HUES48 (cell line): ENCODE measurements around the gene NFE2L2.
"Not testable (repeated sequence)": the region's sequence is repeated elsewhere in the genome, so short reads cannot be mapped to it uniquely, and the experiment has no call there.

Experiments used
- H3K27ac ChIP-seq: one replicate; pipeline ENCODE4 v1.7.0; 2013; ENCODE audit warnings: low read depth, low read length, inconsistent platforms
- H3K27me3 ChIP-seq: 2 replicates; pipeline ENCODE4 v1.6.1; 2013; ENCODE audit warnings: mild to moderate bottlenecking, low read length; ENCODE audit not compliant: control insufficient read depth, insufficient read depth
- H3K36me3 ChIP-seq: 2 replicates; pipeline ENCODE4 v1.6.1; 2013; ENCODE audit warnings: low read length; ENCODE audit not compliant: control insufficient read depth, insufficient read depth
- H3K4me1 ChIP-seq: 2 replicates; pipeline ENCODE4 v1.6.1; 2013; ENCODE audit warnings: mild to moderate bottlenecking, low read length; ENCODE audit not compliant: control insufficient read depth, insufficient read depth
- H3K4me3 ChIP-seq: 2 replicates; pipeline ENCODE4 v1.5.1; 2013; ENCODE audit warnings: mild to moderate bottlenecking, low read depth, low read length
- H3K9ac ChIP-seq: 2 replicates; pipeline ENCODE4 v1.6.1; 2013; ENCODE audit warnings: mild to moderate bottlenecking, low read depth, low read length, moderate library complexity
- H3K9me3 ChIP-seq: 2 replicates; pipeline ENCODE4 v1.6.1; 2013; ENCODE audit warnings: low read length; ENCODE audit not compliant: control insufficient read depth, insufficient read depth

NFE2L2 gene

DNA sequence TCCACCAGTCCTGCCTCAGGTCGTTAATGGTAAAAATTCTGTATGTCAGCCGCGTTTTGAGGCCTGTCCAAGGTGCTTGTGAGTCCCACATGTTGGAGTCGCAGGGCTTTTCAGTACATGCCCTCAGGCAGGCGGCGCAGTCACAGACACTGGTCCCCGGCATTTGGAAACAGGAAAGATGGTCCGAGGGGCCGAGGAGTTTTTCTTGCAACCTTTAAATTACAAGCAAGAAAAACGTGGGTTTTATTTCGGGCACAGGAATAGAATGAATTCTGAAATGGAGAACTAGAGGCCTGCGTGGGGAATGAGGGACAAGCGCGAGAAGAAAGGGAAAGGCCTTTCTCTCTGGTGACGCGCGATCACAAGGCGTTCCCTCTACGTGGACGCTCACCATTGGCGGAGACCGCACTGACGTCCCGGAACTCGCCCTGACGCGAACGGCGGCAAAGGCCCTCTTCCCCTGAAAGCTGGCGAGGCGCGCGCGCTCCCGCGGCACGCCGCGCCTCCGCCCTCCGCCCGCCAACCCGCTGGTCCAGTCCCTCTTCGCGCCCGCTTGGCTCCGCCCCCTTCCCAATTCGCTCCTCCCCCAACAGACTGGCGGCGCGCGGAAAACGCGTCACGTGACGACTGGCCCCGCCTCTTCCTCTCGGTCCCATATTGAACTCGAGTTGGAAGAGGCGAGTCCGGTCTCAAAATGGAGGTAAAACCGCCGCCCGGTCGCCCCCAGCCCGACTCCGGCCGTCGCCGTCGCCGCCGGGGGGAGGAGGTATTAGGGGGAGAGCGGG, 52.2 kb downstream of the NFE2L2 start, which contains the start of gene HNRNPA3:
TSS of gene HNRNPA3 (plus strand) at position 689 of the 785 bp plus-strand sequence. CDS start at position 695, 6 bp downstream.
- Histone ChIP-seq H3K27ac (peak within 1 kb of the TSS; percentile 99), H3K9ac (peak within 1 kb of the TSS; percentile 95)

DNA sequence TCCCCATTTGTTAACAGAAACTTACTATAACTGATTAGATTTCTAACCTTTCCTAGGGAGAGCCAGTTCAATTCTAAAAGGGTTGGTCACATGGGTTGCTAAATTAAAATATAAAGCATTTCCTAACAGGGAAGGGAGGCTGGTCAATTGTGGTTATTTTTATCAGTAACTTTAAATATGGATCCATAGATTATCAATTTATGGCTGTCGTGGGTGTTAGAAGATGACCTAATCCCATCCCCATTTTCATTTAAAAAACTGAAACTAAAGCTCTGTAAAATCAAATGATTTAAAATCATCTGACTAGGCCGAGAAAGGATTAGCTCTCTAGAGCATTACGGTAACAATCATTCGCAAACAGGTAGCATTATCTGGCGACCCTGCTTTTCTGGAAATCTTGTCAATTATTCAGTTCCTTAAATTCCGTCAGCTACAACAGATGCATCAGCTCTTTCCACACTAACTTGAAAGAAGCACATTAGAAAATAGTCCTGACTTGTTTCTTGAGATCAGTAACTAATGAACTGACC, 52.9 kb downstream of the NFE2L2 start:
- H3K27me3 ChIP-seq = no peaks in the 10 kb centered on the region
- peak overlapping the region; percentile 90 for H3K9ac ChIP-seq
- H3K36me3 ChIP-seq = peaks cover 31% of the 10 kb centered on the region
- H3K9me3 ChIP-seq = no peaks in the 10 kb centered on the region
- H3K4me1 ChIP-seq = peaks cover 18% of the 10 kb centered on the region
- H3K27ac ChIP-seq = peak overlapping the region; percentile 99
- peak overlapping the region; percentile 86 for H3K4me3 ChIP-seq

More for the DNA sequence above, 52.2 kb downstream of the NFE2L2 start, which contains the start of gene HNRNPA3:
- H3K27me3 ChIP-seq = no peaks in the 10 kb centered on the region
- H3K36me3 ChIP-seq = peaks cover 37% of the 10 kb centered on the region
- H3K4me3 ChIP-seq = peak within 1 kb of the TSS; percentile 86
- no peaks in the 10 kb centered on the region for H3K9me3 ChIP-seq
- peaks cover 24% of the 10 kb centered on the region for H3K4me1 ChIP-seq

DNA sequence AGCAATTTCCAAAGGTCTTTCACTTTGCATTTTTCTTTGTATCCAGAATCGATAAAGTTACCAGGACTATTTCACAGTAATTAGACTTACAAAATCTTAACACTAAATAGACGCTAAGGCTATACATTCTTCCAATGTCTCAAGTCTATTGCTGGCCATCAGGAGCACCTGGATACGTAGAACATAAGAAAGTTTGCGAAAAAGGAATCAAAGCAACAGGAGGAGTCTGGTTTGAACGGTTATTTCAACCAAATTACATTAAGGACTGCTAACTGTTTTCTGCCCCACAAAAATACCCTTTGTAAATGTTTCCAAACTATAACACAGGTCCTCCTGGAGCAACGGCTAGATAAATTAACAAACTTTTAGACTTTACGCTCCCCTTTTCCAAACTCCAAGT, 53.4 kb downstream of the NFE2L2 start:
- no peaks in the 10 kb centered on the region for H3K27me3 ChIP-seq
- H3K4me3 ChIP-seq = peak overlapping the region; percentile 86
- H3K4me1 ChIP-seq = peaks cover 19% of the 10 kb centered on the region
- peak overlapping the region; percentile 90 for H3K9ac ChIP-seq
- H3K9me3 ChIP-seq = no peaks in the 10 kb centered on the region
- H3K36me3 ChIP-seq = peaks cover 26% of the 10 kb centered on the region
- peak overlapping the region; percentile 99 for H3K27ac ChIP-seq

DNA sequence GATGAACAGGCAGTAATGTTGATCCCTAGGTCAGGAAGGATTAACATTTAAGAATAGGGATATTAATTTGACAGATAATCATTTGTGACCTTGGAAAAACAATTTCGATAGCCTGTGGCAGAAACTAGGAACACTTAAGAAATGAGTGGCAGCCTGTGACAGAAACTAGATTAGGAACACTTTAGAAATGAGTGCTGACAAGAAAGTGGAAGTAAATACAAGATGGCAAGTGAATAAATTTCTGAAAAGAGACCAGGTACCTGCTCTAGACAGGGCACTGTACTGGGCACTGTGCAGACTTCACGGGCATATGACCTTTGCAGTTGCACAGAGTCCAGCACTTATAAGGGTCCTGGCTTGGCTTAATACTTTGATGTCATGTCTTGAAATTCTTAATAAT, 57.4 kb downstream of the NFE2L2 start:
- H3K27ac ChIP-seq = no peak overlapping the region
- H3K4me1 ChIP-seq = peaks cover 35% of the 10 kb centered on the region
- H3K36me3 ChIP-seq = no peaks in the 10 kb centered on the region
- no peaks in the 10 kb centered on the region for H3K27me3 ChIP-seq
- H3K9ac ChIP-seq = no peak overlapping the region
- H3K9me3 ChIP-seq = no peaks in the 10 kb centered on the region
- H3K4me3 ChIP-seq = no peak overlapping the region

GRCh38 chr2:177204417-177204816, 60.1 kb downstream of the NFE2L2 start:
- peaks cover 24% of the 10 kb centered on the region for H3K4me1 ChIP-seq
- H3K27ac ChIP-seq = peak overlapping the region; percentile 62
- H3K27me3 ChIP-seq = no peaks in the 10 kb centered on the region
- 0 out of 2 replicates have a peak overlapping the region, but pooled peaks have one; percentile 10 for H3K4me3 ChIP-seq
- H3K9me3 ChIP-seq = no peaks in the 10 kb centered on the region
- H3K9ac ChIP-seq = no peak overlapping the region
- no peaks in the 10 kb centered on the region for H3K36me3 ChIP-seq

DNA sequence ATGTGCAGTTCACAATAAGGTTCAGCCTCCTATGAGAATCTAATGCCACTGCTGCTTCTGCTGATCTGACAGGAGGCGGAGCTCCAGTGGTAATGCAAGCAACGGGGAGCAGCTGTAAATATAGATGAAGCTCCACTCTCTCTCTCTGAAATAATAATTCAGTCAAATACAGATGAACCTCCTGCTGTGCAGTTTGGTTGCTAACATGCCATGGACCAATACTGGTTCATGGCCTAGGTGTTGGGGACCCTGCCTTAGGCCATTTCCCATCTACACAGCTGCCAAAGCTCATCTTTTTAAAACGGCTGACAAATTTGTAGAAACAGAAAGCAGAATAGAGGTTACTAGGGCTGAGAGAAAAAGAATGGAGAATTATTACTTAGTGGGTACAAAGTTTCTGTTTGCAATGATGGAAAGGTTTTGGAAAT, 62.6 kb downstream of the NFE2L2 start:
- H3K4me3 ChIP-seq = no peak overlapping the region
- H3K9me3 ChIP-seq = no peaks in the 10 kb centered on the region
- H3K27ac ChIP-seq = no peak overlapping the region
- no peak overlapping the region for H3K9ac ChIP-seq
- H3K4me1 ChIP-seq = peaks cover 24% of the 10 kb centered on the region
- H3K27me3 ChIP-seq = no peaks in the 10 kb centered on the region
- H3K36me3 ChIP-seq = no peaks in the 10 kb centered on the region

DNA sequence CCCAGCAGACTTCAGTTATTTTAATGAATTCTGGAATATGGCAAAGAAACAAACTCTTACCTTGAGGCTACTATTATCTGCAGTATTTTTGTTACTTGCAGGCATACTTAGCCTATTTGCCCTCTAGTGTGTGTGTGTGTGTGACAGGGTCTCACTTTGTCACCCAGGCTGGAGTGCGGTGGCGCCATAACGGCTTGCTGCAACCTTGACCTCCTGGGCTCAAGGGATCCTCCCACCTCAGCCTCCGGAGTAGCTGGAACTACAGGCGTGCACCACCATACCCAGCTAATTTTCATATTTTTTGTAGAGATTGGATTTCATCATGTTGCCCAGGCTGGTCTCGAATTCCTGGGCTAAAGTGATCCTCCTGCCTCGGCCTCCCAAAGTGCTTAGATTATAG, 64.1 kb downstream of the NFE2L2 start:
- H3K4me3 ChIP-seq, H3K36me3 ChIP-seq, H3K27me3 ChIP-seq, H3K9me3 ChIP-seq, H3K9ac ChIP-seq, H3K27ac ChIP-seq: not testable (repeated sequence)
- peaks cover 15% of the 10 kb centered on the region for H3K4me1 ChIP-seq

DNA sequence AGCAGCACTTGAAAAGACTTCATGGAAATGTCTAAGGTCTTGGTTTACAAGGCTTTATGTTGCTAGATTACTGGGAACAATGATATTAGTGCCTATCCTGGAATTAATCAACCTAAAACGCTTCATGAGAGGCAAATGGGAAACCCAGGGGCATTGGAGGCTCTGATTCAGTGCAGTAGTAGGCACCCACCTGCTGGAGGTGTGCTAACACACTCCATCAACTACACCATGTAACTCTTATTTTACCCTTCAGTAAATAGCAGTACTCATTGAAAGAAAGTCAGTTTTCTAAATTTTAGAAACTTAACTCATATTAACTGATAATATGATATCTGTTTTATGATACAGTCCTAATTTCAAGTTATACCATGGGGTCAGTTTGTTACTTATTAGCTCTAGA, 69.3 kb downstream of the NFE2L2 start:
- no peak overlapping the region for H3K4me3 ChIP-seq
- H3K36me3 ChIP-seq = no peaks in the 10 kb centered on the region
- no peak overlapping the region for H3K27ac ChIP-seq
- no peak overlapping the region for H3K9ac ChIP-seq
- H3K9me3 ChIP-seq = no peaks in the 10 kb centered on the region
- H3K4me1 ChIP-seq = no peaks in the 10 kb centered on the region
- no peaks in the 10 kb centered on the region for H3K27me3 ChIP-seq

- Histone ChIP-seq H3K27me3 (no peaks in the 10 kb centered on the region), H3K4me1 (no peaks in the 10 kb centered on the region), H3K36me3 (no peaks in the 10 kb centered on the region), H3K9ac (no peak overlapping the region), H3K27ac (no peak overlapping the region), H3K9me3 (no peaks in the 10 kb centered on the region), H3K4me3 (no peak overlapping the region)
These were observed 71.3 kb downstream of the NFE2L2 start for GRCh38 chr2:177193240-177193639.

DNA sequence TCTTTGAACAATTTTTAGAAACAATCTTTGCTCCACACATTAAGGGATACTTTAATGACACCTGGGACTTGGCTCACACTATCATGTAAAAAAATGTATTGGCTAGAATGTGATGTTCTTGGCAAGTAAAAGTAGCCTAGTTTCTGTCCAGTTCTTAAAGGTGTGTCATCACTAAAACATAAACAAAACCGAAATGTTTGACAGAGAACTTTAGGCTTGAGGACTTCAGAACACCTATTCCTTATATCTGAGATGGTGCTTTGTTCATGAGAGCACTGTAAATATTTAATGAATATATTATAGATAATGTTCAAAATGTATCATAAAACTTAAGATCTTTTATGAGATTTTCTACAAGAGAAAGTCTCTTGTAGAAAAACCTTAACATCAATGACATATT, 71.7 kb downstream of the NFE2L2 start:
- Histone ChIP-seq H3K36me3 (no peaks in the 10 kb centered on the region), H3K9ac (no peak overlapping the region), H3K27me3 (no peaks in the 10 kb centered on the region), H3K4me3 (no peak overlapping the region), H3K4me1 (no peaks in the 10 kb centered on the region), H3K9me3 (no peaks in the 10 kb centered on the region), H3K27ac (no peak overlapping the region)

DNA sequence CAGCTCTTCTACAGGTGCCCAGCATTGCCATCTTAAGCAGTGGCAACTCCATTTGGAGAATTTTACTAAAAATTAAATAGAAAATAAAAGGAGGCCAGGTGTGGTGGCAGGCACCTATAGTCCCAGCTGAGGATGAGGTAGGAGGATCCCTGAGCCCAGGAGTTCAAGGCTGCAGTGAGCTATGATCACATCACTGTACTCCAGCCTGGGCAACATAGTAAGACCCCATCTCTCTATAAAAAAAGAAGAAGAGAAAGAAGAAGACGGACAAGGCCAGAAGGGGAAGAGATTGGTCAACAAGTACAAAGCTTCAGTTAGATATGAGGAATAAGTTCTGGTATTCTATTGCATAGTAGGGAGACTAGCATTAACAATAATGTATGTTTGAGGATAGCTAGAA, 73.6 kb downstream of the NFE2L2 start:
- Histone ChIP-seq H3K4me1 (no peaks in the 10 kb centered on the region), H3K27me3 (no peaks in the 10 kb centered on the region), H3K9me3 (no peaks in the 10 kb centered on the region), H3K36me3 (no peaks in the 10 kb centered on the region), H3K9ac (no peak overlapping the region), H3K4me3 (no peak overlapping the region), H3K27ac (no peak overlapping the region)
